ENCODE results near the gene GATA3.

DNA sequence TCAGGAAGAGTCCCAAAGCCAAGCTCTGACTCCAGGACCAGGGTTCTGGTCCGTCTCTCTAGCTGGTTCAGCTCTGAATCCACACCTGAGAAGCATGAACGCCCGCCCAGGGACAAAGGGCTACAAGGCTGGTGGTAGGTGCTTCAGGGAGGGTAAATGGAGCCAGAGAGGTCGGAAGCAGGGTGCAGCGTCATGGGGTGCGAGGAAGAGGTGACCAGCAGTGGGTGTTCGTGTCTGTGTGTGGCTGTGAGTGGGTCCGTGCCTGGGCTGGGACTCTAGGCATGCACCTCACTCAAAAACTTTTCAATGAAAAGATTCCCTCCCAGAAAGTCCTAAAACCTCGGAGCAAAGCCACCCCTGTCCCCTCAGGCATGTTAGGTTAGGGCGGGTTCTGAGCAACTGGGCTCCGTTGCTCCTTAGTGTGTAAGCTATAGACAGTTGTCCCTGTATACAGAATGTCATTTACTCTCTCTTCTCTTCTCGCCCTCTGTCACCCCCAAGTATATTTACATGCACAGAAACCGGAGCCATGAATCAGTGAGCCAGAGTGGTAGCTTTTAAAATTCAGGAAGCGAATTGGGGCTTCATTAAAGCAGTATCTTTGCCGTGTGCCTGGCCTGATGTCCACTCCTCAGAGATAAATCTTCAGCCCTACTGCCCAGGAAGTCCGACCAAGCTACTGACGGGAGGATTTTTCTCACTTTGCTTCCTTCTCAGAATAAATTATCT lies 12.3 kb upstream of the GATA3 start:
- TF ChIP-seq GATA2 (IDR thresholded peaks at IDR 0.05; ENCODE audit: low read depth, low read length) (no peak), GATA3 (IDR thresholded peaks at IDR 0.05; ENCODE audit: low read depth, low read length) (no peak)
